HEK293T (cell line): ENCODE measurements around the gene ACTG2.

Experiments used
- CTCF ChIA-PET: fragments of 350-600 bp; formaldehyde crosslinking; extraction: SDS; loops from one replicate; lab custom pipeline; 2021; ENCODE audit warnings: antibody characterized with exemption, inconsistent platforms; lab: Yijun Ruan, JAX
- POLR2A ChIA-PET: fragments of 350-600 bp; formaldehyde crosslinking; extraction: SDS; loops from one replicate; lab custom pipeline; 2020; ENCODE audit warnings: antibody characterized with exemption, inconsistent platforms; lab: Yijun Ruan, JAX
- DNase-seq: peaks from one replicate; pipeline ENCODE4 v3.0.0; 2012; ENCODE audit warnings: mixed read lengths; ENCODE audit errors: extremely low spot score
- ARNT ChIP-seq: fragments of 450-650 bp; IDR thresholded peaks from 2 replicates; pipeline ENCODE4 v1.6.1; 2017; ENCODE audit warnings: mild to moderate bottlenecking
- BHLHE40 ChIP-seq: fragments of 450-650 bp; IDR thresholded peaks from 2 replicates; pipeline ENCODE4 v1.6.1; 2016; ENCODE audit warnings: mild to moderate bottlenecking, moderate library complexity, borderline replicate concordance
- CTBP1 ChIP-seq: fragments of 450-650 bp; IDR thresholded peaks from 2 replicates; pipeline ENCODE4 v1.6.1; 2016; ENCODE audit warnings: borderline replicate concordance
- ELF4 ChIP-seq: fragments of 450-650 bp; IDR thresholded peaks from 2 replicates; pipeline ENCODE4 v1.6.1; 2017; ENCODE audit warnings: antibody characterized with exemption
- FOXA1 ChIP-seq: fragments of 450-650 bp; IDR thresholded peaks from 2 replicates; pipeline ENCODE4 v1.6.1; 2016; ENCODE audit warnings: mild to moderate bottlenecking
- FOXK2 ChIP-seq: fragments of 450-650 bp; IDR thresholded peaks from 2 replicates; pipeline ENCODE4 v1.6.1; 2016; ENCODE audit warnings: mild to moderate bottlenecking
- FOXM1 ChIP-seq: fragments of 450-650 bp; IDR thresholded peaks from 2 replicates; pipeline ENCODE4 v1.6.1; 2017; ENCODE audit warnings: mild to moderate bottlenecking, borderline replicate concordance
- HDGF ChIP-seq: fragments of 450-650 bp; IDR thresholded peaks from 2 replicates; pipeline ENCODE4 v1.6.1; 2017; ENCODE audit warnings: antibody characterized with exemption, borderline replicate concordance
- L3MBTL2 ChIP-seq: fragments of 450-650 bp; conservative IDR thresholded peaks from 2 replicates; pipeline ENCODE4 v1.6.1; 2016; ENCODE audit warnings: mild to moderate bottlenecking
- LEF1 ChIP-seq: fragments of 450-650 bp; IDR thresholded peaks from 2 replicates; pipeline ENCODE4 v1.6.1; 2017; ENCODE audit warnings: mild to moderate bottlenecking, borderline replicate concordance
- NFRKB ChIP-seq: fragments of 450-650 bp; IDR thresholded peaks from 2 replicates; pipeline ENCODE4 v1.6.1; 2016; ENCODE audit warnings: mild to moderate bottlenecking, moderate library complexity
- PKNOX1 ChIP-seq: fragments of 450-650 bp; IDR thresholded peaks from 2 replicates; pipeline ENCODE4 v1.6.1; 2016
- SP1 ChIP-seq: fragments of 450-650 bp; IDR thresholded peaks from 2 replicates; pipeline ENCODE4 v1.6.1; 2017
- SUZ12 ChIP-seq: fragments of 450-650 bp; IDR thresholded peaks from 2 replicates; pipeline ENCODE4 v1.6.1; 2016; ENCODE audit warnings: mild to moderate bottlenecking
- TARDBP ChIP-seq: fragments of 450-650 bp; IDR thresholded peaks from 2 replicates; pipeline ENCODE4 v1.6.1; 2016
- ZNF384 ChIP-seq: fragments of 450-650 bp; IDR thresholded peaks from 2 replicates; pipeline ENCODE4 v1.6.1; 2016

Gene ACTG2

GRCh38 chr2:73911548-73912208, 18.9 kb downstream of the ACTG2 start:
- ChIA-PET POLR2A (no interaction called here), CTCF (interaction anchor here (0.7 to 1.1 kb wide), 2 partner anchors 10 to 97 kb away, joined by 3 read pairs; no protein-coding TSS in a partner anchor)
- TF ChIP-seq BHLHE40, result no peak
- no peak for TF ChIP-seq PKNOX1
- TF ChIP-seq FOXK2, result no peak
- no peak for TF ChIP-seq HDGF
- no peak for TF ChIP-seq FOXA1
- TF ChIP-seq LEF1, result no peak
- DNase-seq, result no peak

- no peak for TF ChIP-seq TARDBP
- TF ChIP-seq FOXK2, result no peak
- TF ChIP-seq SUZ12, result no peak
- TF ChIP-seq L3MBTL2, result no peak
- TF ChIP-seq FOXA1, result no peak
- TF ChIP-seq CTBP1, result no peak
- TF ChIP-seq BHLHE40, result no peak
- DNase-seq, result no peak
- ChIA-PET POLR2A (no interaction called here), CTCF (no interaction called here)
Observed at GRCh38 chr2:73913414-73914054, 20.7 kb downstream of the ACTG2 start.

GRCh38 chr2:73914667-73915066, 21.9 kb downstream of the ACTG2 start:
- no peak for DNase-seq
- ChIA-PET CTCF (no interaction called here), POLR2A (no interaction called here)
- TF ChIP-seq ZNF384 (no peak), FOXM1 (no peak), FOXA1 (no peak), TARDBP (no peak), ARNT (no peak), PKNOX1 (no peak), NFRKB (no peak), LEF1 (no peak)

GRCh38 chr2:73915437-73915993, 22.7 kb downstream of the ACTG2 start:
- no peak for DNase-seq
- ChIA-PET CTCF (no interaction called here), POLR2A (no interaction called here)
- TF ChIP-seq FOXM1 (no peak), TARDBP (no peak)

GRCh38 chr2:73916666-73917065, 23.9 kb downstream of the ACTG2 start:
- ChIA-PET POLR2A (interaction anchor here (0.8 kb wide), 1 partner anchor 10 kb away, joined by 3 read pairs; no protein-coding TSS in a partner anchor), CTCF (no interaction called here)
- DNase-seq, result no peak
- TF ChIP-seq CTBP1 (no peak), SP1 (no peak), ARNT (no peak), L3MBTL2 (no peak), ELF4 (no peak), FOXK2 (no peak), FOXA1 (no peak), SUZ12 (no peak), FOXM1 (no peak), HDGF (no peak)

GRCh38 chr2:73917296-73917695, 24.5 kb downstream of the ACTG2 start:
- CTCF ChIA-PET, result no interaction called here
- DNase-seq, result no peak
- POLR2A ChIA-PET, result interaction anchor here (0.8 kb wide), 1 partner anchor 10 kb away, joined by 3 read pairs; no protein-coding TSS in a partner anchor
- TF ChIP-seq SP1 (no peak), BHLHE40 (no peak)

GRCh38 chr2:73917696-73918207, 24.9 kb downstream of the ACTG2 start:
- no peak for DNase-seq
- TF ChIP-seq SP1, result no peak
- TF ChIP-seq SUZ12, result no peak
- no peak for TF ChIP-seq ZNF384
- no peak for TF ChIP-seq FOXK2
- TF ChIP-seq NFRKB, result no peak
- TF ChIP-seq FOXA1, result no peak
- TF ChIP-seq CTBP1, result no peak
- TF ChIP-seq HDGF, result no peak
- TF ChIP-seq BHLHE40, result no peak
- TF ChIP-seq PKNOX1, result no peak
- TF ChIP-seq TARDBP, result no peak
- ChIA-PET POLR2A (interaction anchor here (1.1 kb wide), 1 partner anchor 9 kb away, joined by 4 read pairs; no protein-coding TSS in a partner anchor), CTCF (no interaction called here)
